ACHN (cell line): ENCODE results near the gene TEAD1.

Experiments
- DNase-seq: peaks from one replicate; pipeline ENCODE4 v3.0.0-alpha.2; 2015
- in situ Hi-C: cut with HindIII; loops from 2 replicates; pipeline ENCODE4 v1.10.0; 2017; ENCODE audit warnings: low sequenced_read_pairs, low pct_ligation_motif_present, low pct_unique_long_range_greater_than_20kb

Gene TEAD1

DNA sequence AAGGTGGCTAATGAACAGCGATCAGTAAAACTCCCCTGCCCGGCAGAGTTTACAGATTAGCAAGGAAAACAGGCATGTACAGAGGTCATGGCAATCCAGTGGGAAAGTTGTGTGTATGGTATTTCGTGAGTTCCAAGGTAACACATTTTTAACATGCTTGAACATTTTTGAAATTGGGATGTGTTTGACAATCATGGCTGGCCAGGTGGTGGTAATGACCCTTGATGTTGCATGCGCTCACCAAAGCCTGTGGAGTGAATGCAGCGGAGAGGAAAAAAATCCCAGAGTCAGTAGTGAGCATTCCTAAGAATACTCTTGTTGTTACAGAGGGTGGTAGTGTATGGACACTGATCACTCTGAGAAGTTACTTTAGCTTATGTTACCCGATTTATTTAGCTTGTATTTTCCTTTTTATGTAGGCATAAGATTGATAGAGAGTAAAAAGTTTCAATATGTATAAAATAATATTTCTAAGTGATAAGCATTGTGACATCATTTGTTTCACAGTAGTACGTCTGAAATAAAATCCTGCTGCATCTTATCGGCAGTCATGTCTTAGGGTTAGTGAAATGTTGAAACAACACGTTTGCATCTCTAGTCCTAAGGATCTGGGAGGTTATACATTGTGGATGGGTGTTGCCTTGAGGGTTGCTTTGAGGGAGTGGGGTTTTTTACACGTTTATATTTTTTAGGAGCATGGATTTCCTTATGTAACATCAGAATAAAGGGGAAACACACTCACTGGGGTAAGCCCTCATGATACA lies 8.7 kb downstream of the TEAD1 start:
- DNase-seq = no peak
- in situ Hi-C loops = no loop called here

GRCh38 chr11:12683874-12684273 lies 9.7 kb downstream of the TEAD1 start:
- in situ Hi-C loops = no loop called here
- no peak for DNase-seq

DNA sequence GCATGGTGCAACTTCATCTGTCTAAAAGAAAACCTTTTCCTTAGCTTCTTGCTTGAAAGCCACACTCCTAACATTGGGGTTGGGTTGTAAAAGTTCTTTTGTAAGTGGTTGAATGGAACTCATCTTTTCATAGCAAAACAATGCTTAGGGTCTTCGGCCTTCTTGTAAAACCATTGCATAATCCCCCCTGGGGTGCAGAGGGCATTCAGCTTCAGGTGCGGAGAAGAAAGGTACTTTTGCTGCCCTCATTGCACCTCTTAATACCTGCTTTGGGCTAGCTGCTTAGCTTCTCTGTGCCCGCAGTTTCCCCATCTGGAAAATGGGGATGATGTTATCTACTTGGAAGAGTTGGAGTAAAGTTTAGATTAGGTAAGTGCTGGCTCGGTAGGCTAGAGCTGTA lies 10.1 kb downstream of the TEAD1 start:
- DNase-seq = no peak
- in situ Hi-C loops = no loop called here

DNA sequence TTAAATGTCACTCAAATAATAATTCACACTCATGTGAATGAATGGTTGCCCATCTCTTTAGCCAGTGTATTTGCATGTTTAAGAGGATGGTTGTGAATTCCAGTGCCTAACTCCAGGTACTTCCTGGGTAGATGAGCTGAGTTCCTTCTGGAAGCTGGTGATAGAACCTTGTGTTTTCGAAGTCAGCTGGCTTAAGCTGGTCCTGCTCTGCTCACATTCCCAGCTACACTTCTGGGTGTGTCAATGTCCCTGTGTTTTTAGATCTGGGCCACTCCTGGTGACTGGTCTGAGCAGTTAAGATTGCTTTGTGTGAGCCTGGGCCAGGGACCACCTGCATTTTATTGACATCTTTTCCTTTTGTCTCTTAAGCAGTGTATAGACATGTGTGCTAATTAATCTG lies 10.6 kb downstream of the TEAD1 start:
- no peak for DNase-seq
- in situ Hi-C loops = no loop called here

DNA sequence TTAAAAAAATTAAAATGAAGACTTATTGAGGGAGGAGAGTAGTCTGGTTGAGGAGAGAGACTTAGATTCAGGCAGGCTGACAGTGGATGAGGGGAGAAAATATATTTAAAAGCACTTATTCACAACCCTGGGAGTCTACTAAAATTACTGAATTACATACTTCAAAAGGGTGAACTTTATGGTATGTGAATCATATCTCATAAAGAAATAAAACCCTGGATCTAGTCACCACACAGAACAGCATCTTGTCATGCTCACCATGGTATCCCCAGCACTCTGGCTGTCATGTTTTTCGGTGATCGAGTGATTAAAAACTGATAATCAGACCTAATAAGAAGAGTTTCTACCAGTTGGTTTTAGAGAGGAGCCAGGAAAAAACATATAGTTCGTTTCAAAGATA lies 11.0 kb downstream of the TEAD1 start:
- in situ Hi-C loops = no loop called here
- DNase-seq = no peak

DNA sequence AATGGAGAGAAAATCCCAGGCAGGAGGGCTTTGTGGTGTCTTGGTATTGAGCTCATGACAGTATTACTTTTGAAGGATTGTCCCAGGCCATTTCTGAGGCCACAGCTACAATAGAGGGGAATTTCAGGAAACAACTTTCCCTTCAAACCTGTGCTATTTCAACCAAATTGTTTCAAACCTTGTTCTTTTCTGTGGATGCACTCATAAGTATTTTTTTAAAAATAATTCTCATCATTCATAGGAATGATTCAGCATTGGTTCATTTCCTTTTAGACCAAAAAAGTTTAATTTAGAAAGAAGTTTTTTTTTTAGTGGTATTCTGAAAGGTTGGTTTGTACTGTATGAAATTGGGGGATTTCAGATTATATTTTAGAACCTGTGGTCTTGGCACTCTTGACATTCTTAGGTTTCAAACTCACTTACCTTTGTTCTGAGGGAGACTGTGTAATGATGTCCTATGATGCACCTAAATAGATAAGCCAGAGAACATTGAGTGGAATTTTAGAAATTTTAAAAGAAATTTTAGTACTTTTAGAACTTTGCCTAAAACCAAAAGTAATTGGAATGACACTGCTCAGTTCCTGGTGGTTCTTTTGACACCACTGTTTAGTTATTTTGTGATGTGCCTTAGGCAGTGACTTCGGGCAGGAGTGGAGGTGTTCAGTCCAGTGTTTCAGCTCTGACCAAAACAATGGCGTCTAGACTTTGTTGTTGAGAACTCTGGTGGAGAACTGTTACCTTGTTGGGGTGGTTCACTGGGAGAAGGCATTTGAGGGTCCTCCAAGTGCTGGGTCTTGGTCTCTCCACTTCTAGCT lies 12.2 kb downstream of the TEAD1 start:
- in situ Hi-C loops = no loop called here
- DNase-seq = no peak

- in situ Hi-C loops = no loop called here
- DNase-seq = no peak
These were observed 13.0 kb downstream of the TEAD1 start for GRCh38 chr11:12687216-12687623.

- in situ Hi-C loops = no loop called here
- no peak for DNase-seq
These were observed 13.5 kb downstream of the TEAD1 start for GRCh38 chr11:12687740-12688139.

- in situ Hi-C loops = no loop called here
- no peak for DNase-seq
These were observed 15.0 kb downstream of the TEAD1 start for GRCh38 chr11:12689029-12689755.

DNA sequence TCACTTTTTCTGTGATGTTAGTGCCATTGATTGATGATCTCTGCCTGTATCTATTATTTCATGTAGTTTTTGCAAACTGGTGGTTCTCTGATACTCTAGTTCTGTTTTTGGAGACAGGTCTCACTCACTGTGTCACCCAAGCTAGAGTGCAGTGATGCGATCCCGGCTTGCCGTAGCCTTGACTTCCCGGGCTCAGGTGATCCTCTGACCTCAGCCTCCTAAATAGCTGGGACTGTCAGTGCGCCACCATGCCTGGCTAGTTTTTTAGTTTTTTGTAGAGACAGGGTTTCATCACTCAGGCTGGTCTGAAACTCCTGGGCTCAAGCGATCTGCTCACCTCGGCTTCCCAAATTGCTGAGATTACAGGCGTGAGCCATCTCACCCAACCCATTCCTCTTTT lies 16.4 kb downstream of the TEAD1 start:
- in situ Hi-C loops = no loop called here
- no peak for DNase-seq

- in situ Hi-C loops = no loop called here
- DNase-seq = no peak
These were observed 17.3 kb downstream of the TEAD1 start for GRCh38 chr11:12691473-12691872.

- DNase-seq = peak; percentile 89
These were observed 18.2 kb downstream of the TEAD1 start for GRCh38 chr11:12692229-12693075.

DNA sequence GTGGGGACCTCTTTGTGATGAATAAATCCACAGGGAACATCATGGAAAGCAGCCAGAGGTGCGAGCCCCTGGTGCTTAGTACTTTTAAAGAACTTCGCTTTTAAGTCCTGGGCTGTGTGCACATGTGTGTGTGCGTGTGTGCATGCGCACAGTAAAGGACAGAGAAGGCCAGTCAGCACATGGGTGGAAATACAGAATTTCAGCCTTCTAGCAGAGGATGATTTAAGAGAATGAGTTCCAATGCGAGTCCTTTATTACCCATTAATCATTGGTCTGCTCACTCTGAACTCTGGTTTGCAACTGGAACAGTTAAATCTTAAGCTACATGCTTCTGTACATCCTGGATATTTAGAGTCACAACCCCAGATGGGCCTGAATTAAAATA lies 18.9 kb downstream of the TEAD1 start:
- in situ Hi-C loops = no loop called here
- DNase-seq = peak; percentile 37

More at GRCh38 chr11:12692229-12693075, 18.2 kb downstream of the TEAD1 start:
- in situ Hi-C loops = no loop called here

- DNase-seq = peak; percentile 89
- in situ Hi-C loops = no loop called here
These were observed 19.4 kb downstream of the TEAD1 start for GRCh38 chr11:12693479-12694182.

- peak; percentile 49 for DNase-seq
- in situ Hi-C loops = no loop called here
These were observed 19.9 kb downstream of the TEAD1 start for GRCh38 chr11:12694183-12694531.

GRCh38 chr11:12695221-12695794 lies 21.1 kb downstream of the TEAD1 start:
- in situ Hi-C loops = no loop called here

GRCh38 chr11:12695873-12696272 lies 21.7 kb downstream of the TEAD1 start:
- in situ Hi-C loops = no loop called here
- DNase-seq = no peak

More at GRCh38 chr11:12695221-12695794, 21.1 kb downstream of the TEAD1 start:
- no peak for DNase-seq
